Transverse colon (tissue), 4 donors: ENCODE data around the gene KAT6B.

Experiments used
- EP300 ChIP-seq: sonication (generic); formaldehyde crosslinking; IDR thresholded peaks from one replicate; pipeline ENCODE4 v1.6.1; 2017; ENCODE audit warnings: antibody characterized with exemption, low read depth
- POLR2A ChIP-seq: fragments of 450-650 bp; IDR thresholded peaks from one replicate; pipeline ENCODE4 v1.6.1; 2016; ENCODE audit warnings: antibody characterized with exemption, mild to moderate bottlenecking, moderate library complexity
- POLR2AphosphoS5 ChIP-seq, 3 donors: sonication (generic); formaldehyde crosslinking; IDR thresholded peaks; one replicate each; pipeline ENCODE4 v1.6.1; 2016; ENCODE audit warnings: antibody characterized with exemption in 3 of 3
- TF ChIP-seq, protein P1 (sequence below), 5 experiments: fragments of 200-600 bp in 3 of 5; fragments of 450-650 bp in 2 of 5; sonication (generic) in 3 of 5; IDR thresholded peaks; 1 replicate in 2 of 5; 2 replicates in 3 of 5; pipeline ENCODE4 v1.5.1; 2016 to 2017; ENCODE audit warnings: antibody characterized with exemption in 5 of 5, inconsistent platforms in 3 of 5, mild to moderate bottlenecking in 2 of 5, moderate library complexity in 1 of 5

GRCh38 chr10:74929197-74929596 lies 102.8 kb downstream of the KAT6B start:
- TF ChIP-seq, protein P1, sequence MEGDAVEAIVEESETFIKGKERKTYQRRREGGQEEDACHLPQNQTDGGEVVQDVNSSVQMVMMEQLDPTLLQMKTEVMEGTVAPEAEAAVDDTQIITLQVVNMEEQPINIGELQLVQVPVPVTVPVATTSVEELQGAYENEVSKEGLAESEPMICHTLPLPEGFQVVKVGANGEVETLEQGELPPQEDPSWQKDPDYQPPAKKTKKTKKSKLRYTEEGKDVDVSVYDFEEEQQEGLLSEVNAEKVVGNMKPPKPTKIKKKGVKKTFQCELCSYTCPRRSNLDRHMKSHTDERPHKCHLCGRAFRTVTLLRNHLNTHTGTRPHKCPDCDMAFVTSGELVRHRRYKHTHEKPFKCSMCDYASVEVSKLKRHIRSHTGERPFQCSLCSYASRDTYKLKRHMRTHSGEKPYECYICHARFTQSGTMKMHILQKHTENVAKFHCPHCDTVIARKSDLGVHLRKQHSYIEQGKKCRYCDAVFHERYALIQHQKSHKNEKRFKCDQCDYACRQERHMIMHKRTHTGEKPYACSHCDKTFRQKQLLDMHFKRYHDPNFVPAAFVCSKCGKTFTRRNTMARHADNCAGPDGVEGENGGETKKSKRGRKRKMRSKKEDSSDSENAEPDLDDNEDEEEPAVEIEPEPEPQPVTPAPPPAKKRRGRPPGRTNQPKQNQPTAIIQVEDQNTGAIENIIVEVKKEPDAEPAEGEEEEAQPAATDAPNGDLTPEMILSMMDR (IDR thresholded peaks at IDR 0.05): no peak
- TF ChIP-seq POLR2AphosphoS5 (IDR thresholded peaks at IDR 0.05) (no peak), POLR2A (no peak), EP300 (no peak)
